ENCODE measurements around the gene WTAP. TPM values are rescaled to one million over a fixed set of nuclear protein-coding genes. Genes with fewer than 3 reads are reported as not detected.

Gene WTAP
- total and polyA plus RNA-seq, 2 of the 8 experiments (the other 6 are each of a cell fraction or from before 2014, with no cell fraction given): 32.6 to 120 TPM

DNA sequence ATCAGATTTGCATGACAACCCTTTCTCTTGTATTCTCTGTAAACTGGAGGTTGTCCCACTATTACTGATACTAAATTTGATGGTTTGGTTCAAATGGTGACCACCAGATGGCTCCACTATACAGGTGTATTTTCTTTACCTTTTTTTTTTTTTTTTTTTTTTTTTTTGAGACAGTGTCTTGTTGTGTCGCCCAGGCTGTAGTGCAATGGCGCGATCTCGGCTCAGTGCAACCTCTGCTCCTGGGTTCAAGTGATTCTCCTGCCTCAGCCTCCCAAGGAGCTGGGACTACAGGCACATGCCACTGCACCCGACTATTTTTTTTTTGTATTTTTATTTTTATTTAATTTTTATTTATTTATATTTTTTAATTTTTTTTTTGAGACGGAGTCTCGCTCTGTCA is 6.6 kb upstream of the WTAP start:
- Histone ChIP-seq H3K18ac (ENCODE audit: extremely low read depth, low read length) (no peak overlapping the region), H2BK15ac (ENCODE audit: low read length) (no peak overlapping the region), H2BK12ac (ENCODE audit: low read depth, low read length) (no peak overlapping the region), H3K4me2 (ENCODE audit: insufficient read depth in 1 of 2, low read depth in 2 of 2, low read length in 2 of 2) (no peak overlapping the region), H4K8ac (ENCODE audit: extremely low read depth, insufficient read depth, low read length) (no peak overlapping the region), H3K56ac (replicated peaks; ENCODE audit: insufficient read length, low read depth, low read length) (no peak overlapping the region), H2AFZ (ENCODE audit: low read length) (no peak overlapping the region), H2BK20ac (ENCODE audit: low read length) (no peak overlapping the region), H2AK5ac (ENCODE audit: low read depth, low read length) (no peak overlapping the region), H3K23me2 (ENCODE audit: low read depth, low read length) (no peaks in the 10 kb centered on the region), H3K4ac (replicated peaks; ENCODE audit: insufficient read length, low read depth, low read length) (no peak overlapping the region), H3K9ac (replicated peaks in 1 of 4; ENCODE audit: extremely low read depth in 1 of 4, low read depth in 3 of 4, low read length in 3 of 4) (no peak overlapping the region), H3K79me2 (ENCODE audit: control insufficient read depth in 1 of 2, insufficient read depth in 2 of 2, low read length in 2 of 2) (peaks cover 0 to 43% of the 10 kb centered on the region in 2 experiments; a peak in 3 of 4 replicates), H3K4me3 (ENCODE audit: extremely low read depth in 1 of 4, insufficient read depth in 2 of 4, low read depth in 3 of 4, low read length in 4 of 4) (no peak overlapping the region), H3K4me1 (replicated peaks in 1 of 4; ENCODE audit: control insufficient read depth in 3 of 4, insufficient read depth in 4 of 4, low read length in 3 of 4) (no peaks in the 10 kb centered on the region), H3K27ac (ENCODE audit: low read depth, low read length) (no peak overlapping the region), H3K27me3 (replicated peaks in 1 of 4; ENCODE audit: control insufficient read depth in 3 of 4, extremely low read depth in 1 of 4, insufficient read depth in 3 of 4, low read length in 3 of 4) (no peaks in the 10 kb centered on the region), H3K23ac (ENCODE audit: insufficient read length) (no peak overlapping the region), H3K79me1 (ENCODE audit: low read depth, low read length) (no peaks in the 10 kb centered on the region; the same call in 1 of the 2 replicates), H4K5ac (ENCODE audit: insufficient read length, low read depth, low read length) (no peak overlapping the region), H3K14ac (ENCODE audit: insufficient read length) (no peak overlapping the region), H3K36me3 (ENCODE audit: control insufficient read depth in 2 of 4, insufficient read depth in 4 of 4, low read length in 3 of 4) (peaks cover 0 to 4% (median 0%) of the 10 kb centered on the region in 4 experiments; a peak in 1 of 8 replicates), H4K91ac (replicated peaks; ENCODE audit: insufficient read length, low read length) (no peak overlapping the region), H2BK120ac (replicated peaks; ENCODE audit: low read depth, low read length) (no peak overlapping the region), H2BK5ac (ENCODE audit: low read depth, low read length) (no peak overlapping the region), H4K20me1 (replicated peaks in 1 of 2; ENCODE audit: control insufficient read depth in 1 of 2, insufficient read depth in 2 of 2, low read length in 2 of 2) (peaks cover 0 to 2% of the 10 kb centered on the region in 2 experiments), H3K9me3 (ENCODE audit: insufficient read depth in 2 of 2, low read depth in 1 of 2, low read length in 1 of 2) (no peaks in the 10 kb centered on the region)
- DNase-seq (ENCODE audit: low read depth in 1 of 2, low spot score in 2 of 2) (no peak), FAIRE-seq (no peak)
- ChIA-PET CTCF (ENCODE audit: partially characterized antibody) (interaction anchor here (0.6 to 4.5 kb wide), 18 partner anchors 9 to 1217 kb away, joined by 3 to 16 read pairs (median 4); partner anchors contain the start of gene MRPL18), POLR2A (ENCODE audit: partially characterized antibody) (interaction anchor here (1.0 to 3.2 kb wide), 3 partner anchors 8 to 27 kb away, joined by 4 to 8 read pairs (median 6); partner anchors contain the start of gene SOD2)
- TF ChIP-seq TCF12 (IDR thresholded peaks at IDR 0.05; ENCODE audit: low read depth, low read length) (no peak), RAD21 (IDR thresholded peaks at IDR 0.05 in 1 of 2, conservative IDR thresholded peaks at IDR 0.05 in 1 of 2; ENCODE audit: low read depth in 2 of 2, low read length in 2 of 2) (peak; percentile 34 to 39; a peak in 3 of 4 replicates)
- TF ChIP-seq, protein P1, sequence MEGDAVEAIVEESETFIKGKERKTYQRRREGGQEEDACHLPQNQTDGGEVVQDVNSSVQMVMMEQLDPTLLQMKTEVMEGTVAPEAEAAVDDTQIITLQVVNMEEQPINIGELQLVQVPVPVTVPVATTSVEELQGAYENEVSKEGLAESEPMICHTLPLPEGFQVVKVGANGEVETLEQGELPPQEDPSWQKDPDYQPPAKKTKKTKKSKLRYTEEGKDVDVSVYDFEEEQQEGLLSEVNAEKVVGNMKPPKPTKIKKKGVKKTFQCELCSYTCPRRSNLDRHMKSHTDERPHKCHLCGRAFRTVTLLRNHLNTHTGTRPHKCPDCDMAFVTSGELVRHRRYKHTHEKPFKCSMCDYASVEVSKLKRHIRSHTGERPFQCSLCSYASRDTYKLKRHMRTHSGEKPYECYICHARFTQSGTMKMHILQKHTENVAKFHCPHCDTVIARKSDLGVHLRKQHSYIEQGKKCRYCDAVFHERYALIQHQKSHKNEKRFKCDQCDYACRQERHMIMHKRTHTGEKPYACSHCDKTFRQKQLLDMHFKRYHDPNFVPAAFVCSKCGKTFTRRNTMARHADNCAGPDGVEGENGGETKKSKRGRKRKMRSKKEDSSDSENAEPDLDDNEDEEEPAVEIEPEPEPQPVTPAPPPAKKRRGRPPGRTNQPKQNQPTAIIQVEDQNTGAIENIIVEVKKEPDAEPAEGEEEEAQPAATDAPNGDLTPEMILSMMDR (IDR thresholded peaks at IDR 0.05; ENCODE audit: control extremely low read depth in 1 of 3, insufficient read depth in 1 of 3, low read depth in 1 of 3, low read length in 3 of 3): peak in 2 of 3 experiments; percentile 14 to 45; a peak in 2 of 4 replicates
- 73% methylated on average over 7 of the region's 7 CpGs; no CpG with 5 or more reads in 1 of the 2 experiments for WGBS, 2 experiments (ENCODE audit: extremely low coverage in 1 of 2, insufficient coverage in 1 of 2, insufficient read length in 1 of 2, insufficient replicate concordance in 2 of 2, low coverage in 1 of 2, low lambda C conversion rate in 2 of 2, missing lambda C conversion rate in 1 of 2)
